ENCODE measurements around the gene C12orf57. TPM values are rescaled to one million over a fixed set of nuclear protein-coding genes. Genes with fewer than 3 reads are reported as not detected.

C12orf57 gene
- total and polyA plus RNA-seq, 9 of the 15 experiments (the other 6 are each of a cell fraction or from before 2014, with no cell fraction given) = 26.7 to 191 (median 107) TPM

- TF ChIP-seq CCNT2 (IDR thresholded peaks at IDR 0.05; ENCODE audit: borderline replicate concordance, extremely low read depth, insufficient read length, low read depth, low read length) (no peak), MTA1 (IDR thresholded peaks at IDR 0.05; ENCODE audit: borderline replicate concordance) (peak; percentile 51; the same call in 1 of the 2 replicates), ARID1B (IDR thresholded peaks at IDR 0.05) (peak; percentile 18; the same call in 1 of the 2 replicates), ID3 (CRISPR knock-in tag; IDR thresholded peaks at IDR 0.05) (no peak), ID3 (tag; IDR thresholded peaks at IDR 0.05) (no peak), LEF1 (IDR thresholded peaks at IDR 0.05) (peak; percentile 36; the same call in 1 of the 2 replicates), THRAP3 (IDR thresholded peaks at IDR 0.05; ENCODE audit: borderline replicate concordance) (no peak), TEAD2 (tag; IDR thresholded peaks at IDR 0.05) (no peak), RAD51 (IDR thresholded peaks at IDR 0.05; ENCODE audit: borderline replicate concordance, low read depth) (no peak), NBN (IDR thresholded peaks at IDR 0.05; ENCODE audit: low read depth) (0 out of 2 replicates have a peak, but pooled peaks have one; percentile 34), POLR2G (IDR thresholded peaks at IDR 0.05; ENCODE audit: low read depth, low read length) (peak; percentile 81), TOE1 (IDR thresholded peaks at IDR 0.05; ENCODE audit: borderline replicate concordance) (peak; percentile 48; the same call in 1 of the 2 replicates), TOE1 (CRISPR knock-in tag; IDR thresholded peaks at IDR 0.05; ENCODE audit: borderline replicate concordance, low read depth) (no peak), ZNF644 (tag; IDR thresholded peaks at IDR 0.05; ENCODE audit: low read depth) (no peak), E2F1 (CRISPR knock-in tag; IDR thresholded peaks at IDR 0.05) (no peak), RBM25 (IDR thresholded peaks at IDR 0.05; ENCODE audit: low read depth, low read length, severe bottlenecking) (no peak), ZNF41 (CRISPR knock-in tag; conservative IDR thresholded peaks at IDR 0.05) (no peak), RBBP5 (IDR thresholded peaks at IDR 0.05; ENCODE audit: borderline replicate concordance, insufficient read depth, low read length, poor library complexity, severe bottlenecking) (peak; percentile 68), KLF6 (CRISPR knock-in tag; IDR thresholded peaks at IDR 0.05; ENCODE audit: borderline replicate concordance) (no peak), DPF2 (IDR thresholded peaks at IDR 0.05) (peak; percentile 55), ZMIZ1 (IDR thresholded peaks at IDR 0.05; ENCODE audit: low read depth in 2 of 2, low read length in 2 of 2) (0 out of 4 replicates have a peak, but pooled peaks of 1 of the 2 experiments have one; percentile 30), MTF1 (CRISPR knock-in tag; IDR thresholded peaks at IDR 0.05; ENCODE audit: borderline replicate concordance) (no peak)
These were observed 16.3 kb upstream of the C12orf57 start, which contains the start of gene ATN1 (continued) for GRCh38 chr12:6927379-6928021.
